GM23248 (cell line): ENCODE measurements around the gene SELENOI.

Experiments used
- EZH2 ChIP-seq: fragments of 200-600 bp; sonication (generic); IDR thresholded peaks from 2 replicates; pipeline ENCODE4 v1.6.1; 2018; ENCODE audit warnings: antibody characterized with exemption, mild to moderate bottlenecking; ENCODE audit not compliant: insufficient read depth, poor library complexity, severe bottlenecking
- EZH2phosphoT487 ChIP-seq: fragments of 200-600 bp; sonication (generic); IDR thresholded peaks from 2 replicates; pipeline ENCODE4 v1.6.1; 2018; ENCODE audit warnings: antibody characterized with exemption, moderate library complexity, mild to moderate bottlenecking, low read depth; ENCODE audit not compliant: insufficient read depth

GRCh38 chr2:26435106-26435505 lies 89.2 kb downstream of the SELENOI start:
- TF ChIP-seq EZH2 (no peak), EZH2phosphoT487 (no peak)
